NCI-H774 (cell line): Measurements from ENCODE around the gene DOC2B.
"Not testable (repeated sequence)": the region's sequence is repeated elsewhere in the genome, so short reads cannot be mapped to it uniquely, and the experiment has no call there.

Experiments used
- DNase-seq: peaks from one replicate; lab custom pipeline; 2025; lab: John Stamatoyannopoulos, UW

The DOC2B gene

GRCh38 chr17:210402-210801 lies 29.0 kb upstream of the DOC2B start:
- DNase-seq: no peak

GRCh38 chr17:208429-208828 lies 27.0 kb upstream of the DOC2B start:
- no peak for DNase-seq

GRCh38 chr17:207775-208174 lies 26.3 kb upstream of the DOC2B start:
- DNase-seq: no peak

DNA sequence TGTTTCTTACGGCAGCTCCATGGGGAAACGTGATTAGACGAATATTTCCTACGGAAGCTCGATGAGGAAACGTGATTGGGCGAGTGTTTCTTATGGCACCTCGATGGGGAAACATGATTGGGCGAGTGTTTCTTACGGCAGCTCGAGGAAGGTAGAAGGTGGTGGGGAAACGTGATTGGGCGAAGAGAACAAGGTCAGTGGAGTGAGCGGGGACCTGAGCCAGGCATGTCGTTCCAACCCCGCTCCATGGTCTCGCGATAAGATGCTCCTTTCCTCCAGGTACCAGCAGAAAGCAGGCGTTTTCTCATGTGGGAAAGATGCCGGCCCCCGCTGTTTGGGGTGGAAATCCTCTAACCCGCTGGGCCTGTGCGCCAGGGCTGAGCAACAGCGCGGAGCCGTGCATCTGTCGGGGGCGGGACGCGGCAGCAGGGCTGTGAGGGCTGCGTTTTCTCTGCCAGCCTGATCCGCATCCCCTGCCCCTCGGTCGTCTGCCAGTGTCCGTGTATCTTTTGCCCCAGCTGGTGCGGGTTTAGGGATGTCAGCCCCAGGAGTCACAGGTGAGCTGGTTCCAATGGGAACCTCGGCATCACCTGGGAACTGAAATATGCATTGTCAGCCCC lies 25.6 kb upstream of the DOC2B start:
- no peak for DNase-seq

GRCh38 chr17:206484-206883 lies 25.0 kb upstream of the DOC2B start:
- DNase-seq: not testable (repeated sequence)

DNA sequence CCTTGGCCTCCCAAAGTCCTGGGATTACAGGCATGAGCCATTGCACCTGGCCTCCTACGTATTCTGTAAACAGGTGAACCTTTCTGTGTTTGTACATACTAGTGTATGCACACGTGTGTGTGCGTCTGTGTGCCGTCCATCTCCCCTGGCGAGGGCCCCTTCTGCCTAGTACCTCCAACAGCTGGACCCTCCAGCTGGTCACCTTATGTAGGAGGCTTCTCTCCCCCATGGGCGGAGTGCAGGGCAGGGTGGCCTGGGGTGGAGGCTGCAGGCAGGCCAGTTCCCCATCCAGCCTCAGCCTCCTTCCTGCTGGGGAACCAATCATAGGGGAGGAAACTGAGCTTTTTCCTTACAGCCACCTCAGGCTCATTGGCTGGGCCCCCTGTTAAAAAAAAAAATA lies 24.4 kb upstream of the DOC2B start:
- DNase-seq: no peak

DNA sequence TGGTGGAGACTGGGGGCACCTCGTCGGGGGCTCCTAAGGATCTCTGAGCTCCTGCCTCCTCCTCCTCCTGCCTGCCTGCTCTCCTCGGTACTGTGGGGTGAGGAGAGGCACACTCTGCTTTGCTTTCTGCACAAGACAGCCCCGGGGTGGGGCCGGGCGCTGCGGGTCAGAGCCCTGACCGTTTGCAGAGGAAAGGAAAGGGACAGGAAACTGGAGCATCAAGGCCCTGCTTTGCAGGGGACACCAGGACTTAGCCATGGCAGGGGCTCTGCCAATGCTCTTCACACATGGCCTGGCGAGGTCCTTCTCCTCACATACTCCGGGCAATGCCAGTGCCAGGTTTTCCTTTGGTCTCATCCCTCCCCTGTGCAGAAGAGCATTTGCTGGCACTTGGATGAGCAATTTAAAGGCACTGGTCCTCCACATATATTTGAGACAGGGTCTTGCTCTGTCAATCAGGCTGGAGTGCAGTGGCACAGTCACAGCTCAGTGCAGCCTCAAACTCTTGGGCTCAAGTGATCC lies 23.8 kb upstream of the DOC2B start:
- DNase-seq: no peak

DNA sequence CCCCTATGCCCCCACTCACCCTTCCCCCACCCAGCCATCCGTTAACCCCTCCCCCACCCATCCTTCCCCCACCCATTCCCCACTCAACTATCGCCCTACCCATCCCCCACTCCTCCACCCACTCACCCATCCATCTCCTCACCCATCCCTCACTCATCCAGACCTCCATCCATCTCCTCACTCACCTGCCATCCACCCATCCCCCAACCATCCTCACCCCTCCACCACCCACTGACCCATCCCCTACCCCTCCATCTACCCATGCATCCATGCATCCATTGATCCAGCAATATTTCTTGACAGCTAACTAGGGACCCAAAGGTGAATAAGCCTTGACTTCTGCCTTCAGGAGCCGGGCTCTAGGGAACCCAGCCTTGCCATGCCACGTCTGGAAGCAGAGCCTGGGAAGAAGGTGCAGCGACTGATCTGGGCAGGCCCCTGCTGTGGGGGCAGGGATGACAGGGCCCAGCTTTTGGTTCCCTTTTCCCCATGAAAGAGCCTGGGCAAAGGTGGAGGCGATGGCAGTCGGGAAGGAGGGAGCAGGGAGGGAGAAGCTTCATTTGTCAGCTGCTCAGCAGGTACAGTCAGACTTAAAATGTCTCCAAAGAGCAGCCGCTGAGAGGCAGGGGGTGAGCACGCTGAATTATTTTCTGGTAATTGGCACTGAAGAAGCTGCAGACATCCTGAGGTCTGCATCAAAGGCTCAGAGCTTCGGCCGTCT lies 23.1 kb upstream of the DOC2B start:
- no peak for DNase-seq

- DNase-seq: no peak
Measured at GRCh38 chr17:202501-202951, 21.1 kb upstream of the DOC2B start.

DNA sequence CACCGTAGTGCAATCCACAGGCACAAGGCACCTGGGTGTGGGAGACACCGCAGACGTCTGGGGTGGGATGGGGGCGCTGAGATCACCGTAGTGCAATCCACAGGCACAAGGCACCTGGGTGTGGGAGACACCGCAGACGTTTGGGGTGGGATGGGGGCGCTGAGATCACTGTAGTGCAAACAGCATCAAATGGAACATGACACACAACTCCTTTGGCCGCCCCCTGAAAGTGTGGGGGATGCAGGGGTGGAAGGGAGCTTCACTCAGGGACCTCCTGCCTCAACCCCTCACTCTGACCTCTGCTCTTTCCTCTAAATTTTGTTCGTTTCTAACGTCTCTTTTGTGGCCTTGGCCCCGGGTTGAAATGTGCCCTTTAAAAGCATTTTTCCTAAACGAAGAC lies 20.3 kb upstream of the DOC2B start:
- not testable (repeated sequence) for DNase-seq

- not testable (repeated sequence) for DNase-seq
Measured at GRCh38 chr17:201257-201656, 19.8 kb upstream of the DOC2B start.

DNA sequence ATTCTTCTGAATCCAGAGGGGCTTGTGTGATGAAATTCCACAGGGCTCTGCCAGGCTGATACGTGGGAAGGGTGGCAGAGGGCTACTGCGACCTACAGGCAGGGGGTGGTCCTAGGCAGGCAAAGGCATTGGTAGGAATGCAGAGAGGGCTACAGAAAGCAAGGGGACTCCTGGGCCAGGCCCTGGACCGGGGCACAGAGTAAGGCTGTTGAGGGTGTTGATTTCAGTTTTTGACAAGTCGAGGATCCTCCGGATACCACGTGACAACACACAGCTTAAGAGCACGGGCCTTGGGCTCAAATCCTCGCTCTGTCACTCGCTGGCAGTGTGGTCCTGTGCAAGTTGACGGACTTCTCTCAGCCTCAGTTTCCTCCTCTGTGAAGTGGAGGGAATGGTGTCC lies 19.1 kb upstream of the DOC2B start:
- no peak for DNase-seq

DNA sequence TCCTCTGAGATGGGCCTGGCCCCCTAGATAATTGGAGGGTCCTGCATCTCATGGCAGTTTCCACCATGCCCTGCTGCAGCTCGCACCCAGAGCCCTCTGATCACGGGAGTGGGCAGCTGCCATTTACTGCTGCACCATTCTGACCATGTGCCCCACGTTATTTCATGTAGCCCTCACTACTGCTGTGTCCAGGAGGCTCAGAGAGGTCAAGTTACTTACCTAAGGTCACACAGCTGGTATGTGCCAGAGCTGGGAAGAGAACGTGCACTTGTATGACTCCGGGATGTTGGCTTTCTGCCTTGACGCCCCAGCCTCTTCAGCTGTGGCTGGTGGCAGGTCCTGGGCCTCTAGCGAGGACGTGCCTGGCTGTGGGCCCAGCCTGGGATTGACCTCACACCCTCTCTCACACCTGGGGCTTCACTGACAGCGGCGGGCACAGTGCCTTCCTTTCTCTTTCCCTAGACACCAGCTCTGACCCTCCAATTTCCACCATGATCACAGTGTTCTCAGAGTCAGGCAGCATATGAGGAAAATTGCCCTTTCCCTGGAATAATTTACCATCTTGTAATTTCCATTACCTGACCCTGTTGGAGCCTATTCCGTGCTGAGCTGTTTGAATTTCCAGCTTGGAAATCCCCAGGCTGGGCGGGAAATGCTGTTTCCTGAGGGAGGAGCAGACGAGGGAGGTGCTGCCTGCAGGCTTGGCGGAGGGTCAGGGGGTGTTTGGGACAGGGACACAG lies 18.5 kb upstream of the DOC2B start:
- no peak for DNase-seq

DNA sequence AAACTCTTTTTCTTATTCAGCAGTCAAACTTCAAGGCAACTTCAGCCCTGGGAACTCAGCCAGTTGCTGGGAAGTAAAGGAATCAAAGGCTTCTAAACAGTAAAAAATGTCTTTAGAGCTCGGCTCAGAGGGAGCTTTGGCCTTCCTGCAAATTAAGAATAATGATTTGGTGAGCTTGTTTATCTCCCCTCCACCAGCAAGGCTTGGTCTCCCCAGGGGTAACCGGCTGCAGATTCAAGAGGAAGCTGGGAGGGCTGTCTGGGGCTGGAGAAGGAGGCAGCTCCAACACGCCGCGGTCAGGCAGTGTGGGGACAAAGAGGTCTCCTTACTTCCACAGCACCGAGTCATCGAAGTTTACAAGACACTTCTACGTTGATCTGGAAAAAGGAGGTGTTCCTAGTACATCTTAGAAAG lies 17.7 kb upstream of the DOC2B start:
- DNase-seq: no peak

DNA sequence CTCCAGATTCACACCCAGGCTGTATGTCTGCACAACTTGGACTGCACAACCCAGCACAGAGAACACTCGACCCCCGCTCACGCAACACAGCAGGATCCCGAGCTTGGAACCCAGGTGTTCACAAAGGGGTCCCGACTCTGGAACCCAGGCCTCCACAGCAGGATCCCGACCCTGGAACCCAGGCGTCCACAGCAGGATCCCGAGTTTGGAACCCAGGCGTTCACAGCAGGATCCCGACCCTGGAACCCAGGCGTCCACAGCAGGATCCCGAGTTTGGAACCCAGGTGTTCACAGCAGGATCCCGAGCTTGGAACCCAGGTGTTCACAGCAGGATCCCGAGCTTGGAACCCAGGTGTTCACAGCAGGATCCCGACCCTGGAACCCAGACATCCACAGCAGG lies 16.8 kb upstream of the DOC2B start:
- not testable (repeated sequence) for DNase-seq

- DNase-seq: no peak
Measured at GRCh38 chr17:197352-197751, 15.9 kb upstream of the DOC2B start.

GRCh38 chr17:194828-195602 lies 13.6 kb upstream of the DOC2B start:
- no peak for DNase-seq

DNA sequence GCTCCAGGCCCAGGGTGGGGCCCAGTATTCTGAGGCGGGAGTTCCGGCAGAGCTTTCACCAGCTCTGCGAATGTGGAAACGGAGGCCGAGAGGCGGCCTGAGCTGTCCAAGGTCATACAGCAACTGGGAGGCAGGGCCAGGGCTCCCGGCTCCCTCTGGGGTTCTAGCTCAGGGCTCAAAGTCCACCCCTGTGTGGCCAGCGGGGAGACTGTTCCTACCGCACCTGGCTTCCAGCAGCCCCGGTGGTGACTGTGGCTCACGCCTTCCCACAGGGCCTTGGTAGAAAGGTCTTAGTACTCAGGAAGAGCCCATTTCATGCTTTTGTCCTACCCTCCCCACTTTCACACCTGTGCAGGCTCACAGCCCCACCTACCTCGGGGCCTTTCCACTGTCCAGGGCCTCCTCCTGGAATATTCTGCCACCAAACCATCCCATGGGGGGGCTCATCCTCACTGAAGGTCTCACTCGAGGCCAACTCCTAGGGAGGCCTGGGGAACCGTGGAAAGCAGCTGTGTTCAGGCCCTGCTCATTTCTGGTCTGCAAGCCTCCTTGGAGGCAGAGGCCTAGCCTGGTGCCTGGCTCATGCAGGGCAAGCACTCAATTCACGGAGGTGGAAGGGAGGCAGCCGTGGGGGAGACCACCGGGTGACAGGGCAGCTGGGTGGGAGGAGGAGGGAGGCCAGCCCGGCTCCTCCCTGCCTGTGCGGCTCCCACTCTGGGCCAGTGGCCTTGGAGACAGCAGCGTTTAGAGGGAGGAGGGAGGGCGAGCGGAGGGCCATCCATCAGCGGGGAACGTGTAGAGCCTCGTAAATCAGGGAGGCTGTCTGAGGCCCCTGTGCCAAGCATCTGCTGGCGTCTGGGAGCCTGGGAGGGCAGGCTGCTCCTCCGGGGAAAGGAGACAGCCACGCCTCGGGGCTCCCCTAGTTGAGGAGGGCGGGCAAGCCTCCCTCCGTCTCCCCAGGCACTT lies 12.7 kb upstream of the DOC2B start:
- DNase-seq: no peak

DNA sequence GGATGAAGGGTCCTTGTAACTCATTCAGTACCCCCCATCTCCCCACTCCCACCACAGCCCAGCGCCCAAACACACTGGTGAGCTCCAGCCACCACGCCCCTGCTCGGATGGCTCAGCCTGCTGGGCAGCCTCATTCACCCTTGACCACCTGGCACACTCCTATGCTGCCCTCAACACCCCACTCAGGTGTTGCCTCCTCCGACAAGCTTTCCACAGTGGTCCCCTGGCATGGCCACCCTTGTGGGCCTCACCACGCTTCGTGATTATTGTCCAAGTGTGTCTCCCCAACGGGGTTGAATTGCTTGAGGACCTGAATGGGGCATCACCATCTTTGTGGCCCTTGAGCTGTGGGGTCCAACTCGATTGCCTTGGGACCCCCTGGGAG lies 12.0 kb upstream of the DOC2B start:
- no peak for DNase-seq

DNA sequence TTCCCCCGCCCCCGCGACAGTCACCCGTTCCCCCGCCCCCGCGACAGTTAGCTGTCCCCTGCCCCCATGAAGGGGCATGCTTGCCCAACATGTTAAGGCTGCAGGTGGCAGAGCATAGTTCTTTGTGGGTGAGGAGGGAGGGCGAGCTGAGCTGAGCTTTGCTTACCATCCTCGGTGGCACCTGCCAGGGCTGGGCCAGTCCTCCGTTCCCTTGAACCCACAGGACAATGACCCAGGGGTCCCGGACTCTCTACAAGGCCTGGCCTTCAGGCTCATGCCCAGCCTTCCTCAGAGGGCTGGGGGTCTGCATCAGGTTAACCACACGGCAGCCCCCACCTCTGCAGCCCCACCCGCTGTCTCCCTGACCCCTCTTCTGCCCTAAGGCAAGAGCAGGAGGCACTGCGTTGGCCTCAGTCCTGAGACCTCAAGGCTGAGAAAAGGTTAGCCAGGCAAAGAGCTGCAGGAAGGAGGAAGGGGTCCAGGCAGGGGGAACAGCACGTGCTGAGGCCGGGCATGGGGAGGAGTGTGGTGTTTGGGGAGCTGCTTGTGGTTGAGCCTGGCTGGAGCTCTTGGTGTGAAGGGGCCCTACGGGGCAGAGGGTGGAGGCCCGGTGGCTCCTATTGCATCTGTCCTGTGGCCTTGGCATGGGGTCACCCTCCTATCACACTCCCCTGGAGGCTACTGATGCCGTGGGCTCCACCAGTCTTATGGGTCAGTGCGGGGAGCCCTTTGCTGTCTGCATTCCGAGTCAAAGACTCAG lies 11.4 kb upstream of the DOC2B start:
- DNase-seq: no peak
